CD4-positive, alpha-beta T cell (primary cell): ENCODE measurements around the gene THEM5. TPM values are rescaled to one million over a fixed set of nuclear protein-coding genes. Genes with fewer than 3 reads are reported as not detected.

Experiments
- ATAC-seq: fragments of 200-7000 bp; cut with Tn5 transposase; one replicate; pipeline ENCODE4 v1.10.0; 2022; ENCODE audit warnings: mild to moderate bottlenecking; ENCODE audit not compliant: poor library complexity
- CTCF ChIA-PET: fragments of 350-600 bp; sonication (Branson Sonifier 250); formaldehyde crosslinking; loops from one replicate; lab custom pipeline; 2021; ENCODE audit warnings: antibody characterized with exemption, inconsistent platforms; lab: Charles Lee
- POLR2A ChIA-PET: fragments of 350-600 bp; sonication (Branson Sonifier 250); formaldehyde crosslinking; loops from one replicate; lab custom pipeline; 2021; ENCODE audit warnings: antibody characterized with exemption, inconsistent platforms; lab: Charles Lee
- DNase-seq, 14 experiments: peaks; one replicate each; pipeline ENCODE4 v3.0.0-alpha.2; 2013 to 2020; ENCODE audit warnings: mixed read lengths in 2 of 14
- H3K27ac ChIP-seq, 2 donors: one replicate each; pipeline versions ENCODE4 v1.5.1 to v1.7.0; 2013; ENCODE audit warnings: low read length in 2 of 2, low read depth in 1 of 2, mild to moderate bottlenecking in 1 of 2
- H3K27me3 ChIP-seq, 2 experiments: 1 replicate in 1 of 2; 2 replicates in 1 of 2; pipeline versions ENCODE4 v1.6.1 to v1.7.0; 2013; ENCODE audit warnings: low read length in 2 of 2, control low read depth in 1 of 2, mild to moderate bottlenecking in 1 of 2, moderate library complexity in 1 of 2; ENCODE audit not compliant: insufficient read depth in 2 of 2, control insufficient read depth in 1 of 2
- H3K36me3 ChIP-seq: one replicate; pipeline ENCODE4 v1.6.1; 2013; ENCODE audit warnings: low read length, control low read depth; ENCODE audit not compliant: insufficient read depth
- H3K4me1 ChIP-seq: one replicate; pipeline ENCODE4 v1.6.1; 2013; ENCODE audit warnings: low read length, control low read depth; ENCODE audit not compliant: insufficient read depth
- H3K4me3 ChIP-seq: one replicate; pipeline ENCODE4 v1.5.1; 2013; ENCODE audit warnings: mild to moderate bottlenecking, low read length, moderate library complexity
- H3K9me3 ChIP-seq, 2 experiments: 1 replicate in 1 of 2; 2 replicates in 1 of 2; pipeline versions ENCODE4 v1.6.1 to v1.7.0; 2013; ENCODE audit warnings: low read length in 2 of 2, mild to moderate bottlenecking in 2 of 2, control low read depth in 1 of 2, moderate library complexity in 1 of 2; ENCODE audit not compliant: control insufficient read depth in 1 of 2, insufficient read depth in 1 of 2
- H3K27ac Mint-ChIP-seq: one replicate; pipeline ENCODE4 v1.8.0; 2020; ENCODE audit warnings: mixed read lengths
- H3K27me3 Mint-ChIP-seq: one replicate; pipeline ENCODE4 v1.8.0; 2021; ENCODE audit warnings: mixed read lengths
- H3K36me3 Mint-ChIP-seq: one replicate; pipeline ENCODE4 v1.8.0; 2021; ENCODE audit warnings: low read depth, mixed read lengths
- H3K4me1 Mint-ChIP-seq: one replicate; pipeline ENCODE4 v1.8.0; 2021; ENCODE audit warnings: low read depth, mixed read lengths
- H3K4me3 Mint-ChIP-seq: one replicate; pipeline ENCODE4 v1.8.0; 2020; ENCODE audit warnings: mild to moderate bottlenecking, mixed read lengths
- H3K9me3 Mint-ChIP-seq: one replicate; pipeline ENCODE4 v1.8.0; 2020; ENCODE audit warnings: mixed read lengths
- CTCF ChIP-seq: fragments of 200-600 bp; IDR thresholded peaks from one replicate; pipeline ENCODE4 v1.8.0; 2022; ENCODE audit warnings: antibody characterized with exemption, mild to moderate bottlenecking
- intact Hi-C, 2 experiments: fragments of 100-400 bp; cut with DNase I in 1 of 2; cut with micrococcal nuclease in 1 of 2; formaldehyde crosslinking; loops; one replicate each; pipeline versions ENCODE4 v1.15.1 to v1.9.0; 2023 to 2025; cut with DNase I, micrococcal nuclease
- total RNA-seq, 174 experiments: library from RNA in 2 of 174; stranded (reverse) in 2 of 174; gene quantifications; one replicate each; pipeline ENCODE4 v1.2.3 and lab custom pipeline; 2021 to 2026

THEM5 gene
- total RNA-seq, 2 experiments from 2014 or later: not detected

- peak overlapping the region; percentile 39 for H3K4me3 ChIP-seq
- H3K4me1 ChIP-seq: peaks cover 64% of the 10 kb centered on the region
- intact Hi-C loops: no loop called here
- DNase-seq: peak; percentile 48 to 86 (median 68)
- H3K9me3 ChIP-seq: peaks cover 4 to 9% of the 10 kb centered on the region in 2 experiments
- no peaks in the 10 kb centered on the region for H3K27me3 ChIP-seq
- ATAC-seq: peak; percentile 91
- Mint-ChIP-seq H3K4me1 (peaks cover 79% of the 10 kb centered on the region), H3K4me3 (peak overlapping the region; percentile 83), H3K9me3 (peaks cover 12% of the 10 kb centered on the region), H3K27me3 (no peaks in the 10 kb centered on the region), H3K27ac (peak overlapping the region; percentile 96), H3K36me3 (peaks cover 70% of the 10 kb centered on the region)
- H3K36me3 ChIP-seq: peaks cover 23% of the 10 kb centered on the region
- no peak for TF ChIP-seq CTCF
- ChIA-PET POLR2A (interaction anchor here (0.7 to 7.8 kb wide), 17 partner anchors 10 to 499 kb away, joined by 3 to 106 read pairs (median 4); partner anchors contain the start of genes C2CD4D, MRPL9, S100A10 and TDRKH), CTCF (interaction anchor here (1.2 to 6.2 kb wide), 9 partner anchors 10 to 136 kb away, joined by 3 to 27 read pairs (median 5); partner anchors contain the start of gene THEM4)
- H3K27ac ChIP-seq: peak overlapping the region; percentile 74 to 81
Observed at GRCh38 chr1:151898519-151898991, 45.0 kb upstream of the THEM5 start.

GRCh38 chr1:151897991-151898431 lies 44.5 kb upstream of the THEM5 start:
- ChIA-PET CTCF (interaction anchor here (1.2 to 6.2 kb wide), 8 partner anchors 9 to 137 kb away, joined by 3 to 27 read pairs (median 5); partner anchors contain the start of gene THEM4), POLR2A (interaction anchor here (0.7 to 7.8 kb wide), 16 partner anchors 10 to 498 kb away, joined by 3 to 106 read pairs (median 4); partner anchors contain the start of genes C2CD4D, MRPL9, S100A10 and TDRKH)
- no peak for TF ChIP-seq CTCF
- Histone ChIP-seq H3K4me3 (peak overlapping the region; percentile 39), H3K36me3 (peaks cover 28% of the 10 kb centered on the region), H3K27me3 (no peaks in the 10 kb centered on the region), H3K4me1 (peaks cover 65% of the 10 kb centered on the region), H3K9me3 (peaks cover 4 to 9% of the 10 kb centered on the region in 2 experiments), H3K27ac (peak overlapping the region; percentile 74 to 81)
- Mint-ChIP-seq H3K27ac (peak overlapping the region; percentile 96), H3K4me1 (peaks cover 80% of the 10 kb centered on the region), H3K27me3 (no peaks in the 10 kb centered on the region), H3K9me3 (peaks cover 12% of the 10 kb centered on the region), H3K36me3 (peaks cover 73% of the 10 kb centered on the region), H3K4me3 (peak overlapping the region; percentile 83)
- ATAC-seq (peak; percentile 29), DNase-seq (peak in 5 of 14 experiments; percentile 8 to 47 (median 18))
- intact Hi-C loops: loop anchor here in 1 of 2 experiments (2.0 kb wide), 1 partner anchor 13 kb away; no protein-coding TSS in a partner anchor

GRCh38 chr1:151893176-151893924 lies 39.8 kb upstream of the THEM5 start:
- H3K4me1 Mint-ChIP-seq: peaks cover 78% of the 10 kb centered on the region

More at GRCh38 chr1:151893176-151893924, 39.8 kb upstream of the THEM5 start:
- ChIA-PET POLR2A (interaction anchor here (1.1 to 7.8 kb wide), 3 partner anchors 12 to 15 kb away, joined by 5 to 106 read pairs (median 11); partner anchors contain the start of gene THEM4), CTCF (interaction anchor here (1.1 to 2.9 kb wide), 2 partner anchors 15 to 40 kb away, joined by 3 to 10 read pairs; no protein-coding TSS in a partner anchor)
- Histone ChIP-seq H3K27ac (no peak overlapping the region), H3K4me1 (peaks cover 48% of the 10 kb centered on the region), H3K4me3 (no peak overlapping the region), H3K9me3 (no peaks in the 10 kb centered on the region), H3K36me3 (peaks cover 51% of the 10 kb centered on the region), H3K27me3 (no peaks in the 10 kb centered on the region)
- Mint-ChIP-seq H3K9me3 (no peaks in the 10 kb centered on the region), H3K27me3 (no peaks in the 10 kb centered on the region), H3K36me3 (peaks cover 80% of the 10 kb centered on the region), H3K27ac (peak overlapping the region; percentile 80), H3K4me3 (no peak overlapping the region)
- ATAC-seq: no peak
- DNase-seq: no peak
- no peak for TF ChIP-seq CTCF
- intact Hi-C loops: no loop called here
